Right hindlimb (tissue), 1 donor: ENCODE data around the gene PTGR1.

Experiments used
- DNase-seq: peaks from one replicate; pipeline ENCODE4 v3.0.0-alpha.2; 2018

Gene PTGR1

DNA sequence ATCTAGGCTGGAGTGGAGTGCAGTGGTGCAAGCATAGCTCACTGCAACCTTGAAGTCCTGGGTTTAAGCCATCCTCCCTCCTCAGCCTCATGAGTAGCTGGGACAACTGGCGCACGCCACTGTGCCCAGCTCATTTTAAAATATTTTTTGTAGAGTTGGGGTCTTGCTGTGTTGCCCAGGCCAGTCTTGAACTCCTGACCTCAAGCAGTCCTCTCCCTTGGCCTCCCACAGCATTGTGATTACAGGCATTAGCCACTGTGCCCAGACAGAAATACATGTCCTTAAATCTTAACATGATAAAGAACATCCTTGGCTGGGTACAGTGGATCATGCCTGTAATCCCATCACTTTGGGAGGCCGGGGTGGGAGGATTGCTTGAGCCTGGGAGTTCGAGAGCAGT, 67.7 kb downstream of the PTGR1 start:
- DNase-seq, result no peak

DNA sequence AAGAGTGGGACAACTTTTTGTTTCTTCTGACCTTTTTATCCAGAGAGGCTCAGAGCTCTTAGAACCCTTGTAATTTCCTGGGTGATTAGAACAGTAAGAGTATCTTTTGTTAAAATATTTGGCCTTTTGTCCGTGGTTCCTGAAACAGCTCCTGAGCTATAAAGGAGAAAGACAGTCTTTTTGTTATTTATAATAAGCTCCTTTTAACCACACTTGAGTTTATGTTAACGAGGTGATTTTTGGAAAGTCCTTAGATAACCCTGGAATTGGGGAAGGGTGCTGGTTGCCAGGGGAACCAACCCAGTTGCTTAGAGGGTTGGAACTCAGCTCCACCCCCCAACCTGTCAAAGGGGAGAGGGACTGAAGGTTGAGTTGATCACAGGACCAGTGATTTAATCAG, 69.7 kb downstream of the PTGR1 start:
- no peak for DNase-seq

DNA sequence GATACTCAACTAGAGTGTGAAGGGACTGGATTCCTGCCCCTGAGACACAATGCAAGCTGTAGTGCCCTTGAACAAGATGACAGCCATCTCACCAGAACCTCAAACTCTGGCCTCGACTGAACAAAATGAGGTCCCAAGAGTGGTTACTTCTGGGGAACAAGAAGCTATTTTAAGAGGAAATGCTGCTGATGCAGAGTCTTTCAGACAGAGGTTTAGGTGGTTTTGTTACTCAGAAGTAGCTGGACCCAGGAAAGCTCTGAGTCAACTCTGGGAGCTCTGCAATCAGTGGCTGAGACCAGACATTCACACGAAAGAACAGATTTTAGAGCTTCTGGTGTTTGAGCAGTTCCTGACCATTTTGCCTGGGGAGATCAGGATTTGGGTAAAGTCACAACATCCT, 72.1 kb downstream of the PTGR1 start:
- DNase-seq, result no peak

DNA sequence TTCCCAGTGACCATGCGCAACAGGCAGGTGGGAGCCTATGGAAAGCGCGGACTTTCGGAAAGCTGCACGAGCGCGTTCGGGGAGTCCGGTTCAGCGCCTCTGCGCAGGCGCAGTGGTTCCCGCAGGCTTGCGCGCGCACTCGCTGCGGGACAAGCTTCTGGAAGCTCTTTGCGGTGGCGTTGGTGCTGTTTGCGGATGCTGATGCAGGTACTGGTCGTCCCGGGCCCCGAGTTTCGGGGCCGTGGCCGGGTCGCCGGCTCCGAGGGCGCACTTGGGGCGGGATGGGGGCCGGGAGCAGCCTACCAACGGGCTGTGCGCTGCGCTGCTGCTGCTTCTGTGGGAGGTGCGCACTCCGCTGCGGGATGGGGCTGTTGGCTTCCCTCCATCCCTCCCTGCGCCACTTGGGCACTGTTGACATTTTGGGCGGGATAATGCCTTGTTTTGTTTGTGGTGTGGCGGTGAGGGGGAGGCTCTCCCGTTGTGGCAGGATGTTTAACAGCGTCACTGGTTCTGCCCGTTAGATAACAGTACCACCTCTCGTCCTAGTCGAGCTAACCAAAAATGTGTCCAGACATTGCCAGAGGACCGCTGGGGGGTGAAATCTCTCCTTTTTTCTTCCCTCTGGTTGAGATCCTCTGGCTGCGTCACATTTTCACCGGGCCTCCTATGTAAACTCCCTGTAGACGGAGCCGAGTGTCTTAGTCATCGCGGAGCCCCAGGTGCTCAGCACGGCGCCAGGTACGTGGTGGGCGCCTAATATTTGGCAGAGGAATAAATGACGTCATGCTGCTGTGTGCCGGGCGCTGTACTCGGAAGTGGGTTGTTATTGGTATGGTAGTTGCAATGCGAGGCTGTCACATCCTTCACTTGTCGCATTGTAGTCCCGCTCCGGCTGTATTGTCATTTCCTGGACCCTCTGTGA, 74.1 kb downstream of the PTGR1 start, which contains the start of gene ZNF483:
Gene ZNF483, plus strand, starts transcription at position 124 of the 922 bp plus-strand sequence. CDS start 2,217 bp downstream, outside the sequence.
- peak; percentile 86 for DNase-seq

DNA sequence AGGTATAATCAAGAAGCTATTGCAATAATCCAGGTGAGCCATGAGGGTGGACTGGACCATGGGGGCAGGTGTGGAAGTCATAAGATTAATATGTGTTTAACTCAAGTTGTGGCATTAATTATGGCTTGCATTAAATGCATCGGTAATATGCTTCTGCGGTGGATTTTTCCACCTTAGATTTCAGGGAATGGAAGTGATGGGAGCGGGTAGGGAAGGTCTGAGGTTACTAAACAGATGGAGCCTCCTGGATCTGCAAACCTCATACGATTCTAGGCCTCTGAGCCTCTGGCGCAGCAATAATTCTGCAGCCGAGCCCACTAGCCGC, 74.8 kb downstream of the PTGR1 start:
- DNase-seq, result no peak

DNA sequence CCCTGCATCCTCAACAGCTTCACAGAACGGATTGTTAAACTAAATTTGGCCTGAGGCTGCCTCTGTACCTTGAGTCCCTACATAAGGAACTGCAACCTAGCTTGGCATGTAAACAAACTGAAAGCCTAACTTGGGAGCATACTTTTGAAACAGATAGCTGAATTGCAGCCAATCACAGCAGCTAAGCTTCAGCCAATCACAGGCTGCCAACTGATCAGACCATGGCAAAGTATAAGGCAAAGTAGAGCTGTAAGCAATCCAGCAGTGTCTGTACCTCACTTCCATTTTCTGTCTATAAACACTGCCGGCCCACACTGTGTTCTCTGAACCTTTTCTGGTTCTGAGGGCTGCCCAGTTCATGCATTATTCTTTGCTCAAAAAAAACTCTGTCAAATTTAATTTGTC, 83.4 kb downstream of the PTGR1 start:
- DNase-seq, result no peak

DNA sequence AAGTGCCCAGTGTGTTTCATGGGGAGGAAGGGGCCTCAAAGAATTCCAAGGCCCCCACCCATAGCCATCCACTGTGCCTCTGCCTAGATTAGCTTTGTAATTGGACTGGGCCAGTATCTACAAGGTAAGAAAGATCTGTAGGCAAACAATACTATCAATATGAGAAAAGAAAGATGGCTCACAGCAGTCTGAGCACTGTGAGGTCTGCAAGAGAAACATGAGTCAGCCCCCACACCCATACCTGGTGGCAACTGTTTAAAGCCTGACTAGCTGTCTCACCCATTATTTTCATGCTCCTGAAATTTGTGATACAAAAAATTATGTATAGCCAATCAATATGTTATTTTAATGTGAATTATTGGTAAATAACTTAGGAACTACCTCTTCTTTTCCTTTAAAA, 84.5 kb downstream of the PTGR1 start:
- DNase-seq, result no peak
